NCI-H2081 treated with DMSO at 0.1 percent for 48 hours (cell line): ENCODE results near the gene ADAM19.
"Not testable (repeated sequence)": the region's sequence is repeated elsewhere in the genome, so short reads cannot be mapped to it uniquely, and the experiment has no call there.

Source experiments
- DNase-seq: peaks from one replicate; lab custom pipeline; 2025; lab: John Stamatoyannopoulos, UW

Gene ADAM19

DNA sequence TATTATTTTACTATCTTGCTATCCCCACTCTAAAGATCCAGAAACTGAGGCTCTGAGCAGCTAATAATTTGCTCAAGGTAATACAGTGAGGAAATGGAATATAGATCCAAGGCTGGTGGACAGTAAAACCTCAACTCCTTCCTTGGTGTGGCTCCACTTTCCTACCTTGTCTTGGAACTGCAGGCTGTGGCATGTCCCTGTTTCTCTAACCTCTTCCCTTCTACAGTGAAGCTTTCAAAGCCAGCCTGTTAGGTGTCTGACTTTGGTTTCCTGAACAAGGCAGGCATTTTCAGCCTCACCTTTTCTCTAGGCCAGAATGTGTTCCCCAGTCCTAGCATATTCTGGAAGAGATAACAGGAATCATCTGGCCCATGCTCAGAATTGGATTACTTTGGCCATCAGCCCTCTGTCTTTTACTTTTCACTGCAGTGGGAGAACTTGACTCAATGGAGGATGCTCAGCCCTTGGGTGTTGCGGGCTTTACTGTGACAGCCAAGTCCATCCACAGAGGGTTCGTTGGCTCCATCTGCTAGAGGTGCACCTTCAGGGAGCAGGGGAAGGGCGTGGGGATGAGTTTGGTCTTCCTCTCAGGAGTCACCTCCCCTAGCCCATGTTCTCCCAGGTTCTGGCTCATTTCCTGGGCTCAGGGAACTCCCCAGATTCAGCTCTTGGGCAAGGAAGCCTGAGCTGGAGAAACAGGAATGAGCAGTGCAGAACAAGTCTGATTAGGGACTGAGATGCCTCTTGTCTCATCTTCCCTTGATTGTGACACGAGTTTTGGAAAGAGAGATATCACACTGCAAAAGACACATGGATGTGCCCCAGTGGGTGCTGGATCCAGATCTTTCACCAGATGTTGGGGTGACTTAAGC lies 114.4 kb downstream of the ADAM19 start:
- DNase-seq: no peak

DNA sequence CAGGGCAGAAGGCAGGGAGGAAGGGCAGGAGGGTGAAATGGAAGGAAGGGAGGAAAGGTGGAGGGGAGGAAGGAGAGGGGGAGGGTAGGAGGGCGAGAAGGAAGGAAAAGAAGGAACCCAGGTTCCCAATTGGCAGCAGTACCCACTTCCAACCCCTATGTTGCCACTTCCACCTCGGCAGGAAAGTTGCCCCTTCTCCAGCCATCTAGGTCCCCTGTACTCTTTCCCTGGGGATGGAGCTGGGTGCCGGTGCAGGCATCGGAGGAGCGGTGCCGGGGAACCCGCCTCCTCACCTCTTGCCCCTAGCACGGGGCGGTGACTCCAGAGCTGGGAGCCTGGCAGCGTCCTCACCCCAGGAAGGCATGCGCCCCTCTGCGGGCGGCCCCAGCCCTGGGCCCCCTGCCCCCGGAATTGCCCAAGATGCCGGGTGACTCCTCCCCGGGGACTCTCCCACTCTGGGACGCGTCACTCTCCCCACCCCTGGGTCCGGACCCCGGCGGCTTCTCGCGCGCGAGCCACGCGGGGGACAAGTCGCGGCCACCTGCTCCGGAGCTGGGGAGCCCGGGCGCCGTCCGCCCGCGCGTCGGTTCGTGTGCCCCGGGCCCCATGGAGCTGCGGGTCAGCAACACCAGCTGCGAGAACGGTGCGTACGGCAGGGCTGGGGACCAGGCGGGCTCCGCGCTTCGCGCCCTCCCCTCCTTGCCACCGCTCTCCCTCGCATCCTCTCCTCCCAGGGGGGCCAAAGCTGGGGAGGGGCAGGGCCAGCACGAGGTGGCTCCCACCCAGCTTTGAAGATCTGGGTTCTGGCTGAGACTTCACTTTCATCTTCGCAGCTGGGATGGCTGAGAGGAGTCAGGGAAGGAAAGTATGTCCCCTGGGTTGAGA lies 115.6 kb downstream of the ADAM19 start, which contains the start of gene NIPAL4:
Gene NIPAL4, plus strand, starts transcription at position 499 of the 885 bp plus-strand sequence. Its CDS starts 108 bp downstream, at position 607.
- no peak for DNase-seq

DNA sequence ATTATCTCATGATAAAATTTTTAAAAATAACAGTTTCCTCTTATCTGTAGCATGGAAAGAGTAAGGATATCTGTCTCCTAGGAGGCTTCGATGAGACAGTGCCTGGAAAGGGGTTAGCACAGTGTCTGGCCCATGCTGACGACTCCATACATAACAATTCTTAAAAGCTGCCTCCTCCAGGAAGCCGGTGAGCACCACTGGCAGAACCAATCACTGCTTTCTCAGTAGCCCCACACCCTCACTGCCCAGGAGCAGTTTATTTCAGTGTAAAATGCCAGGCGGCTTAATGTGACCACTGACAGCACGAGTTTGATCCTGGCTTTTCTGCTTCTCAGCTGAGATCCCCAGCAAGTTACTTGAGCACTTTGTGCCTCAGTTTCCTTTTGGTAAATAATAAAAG lies 116.7 kb downstream of the ADAM19 start:
- DNase-seq: no peak

DNA sequence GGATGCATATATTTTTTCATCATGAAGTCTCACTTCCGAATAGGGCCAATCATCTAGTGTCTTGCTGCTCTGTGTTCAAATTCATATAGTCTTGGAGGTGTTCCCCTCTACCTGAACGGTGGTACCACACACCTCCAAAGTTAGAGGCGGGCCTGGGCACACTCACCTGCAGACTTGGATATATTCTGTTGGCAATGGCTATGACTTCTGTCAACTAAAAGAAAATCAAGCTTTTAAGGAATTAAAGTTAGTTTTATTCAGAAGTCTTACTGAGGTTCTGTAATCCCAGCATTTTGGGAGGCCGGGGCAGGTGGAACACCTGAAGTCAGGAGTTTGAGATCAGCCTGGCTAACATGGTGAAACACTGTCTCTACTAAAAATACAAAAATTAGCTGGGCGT lies 118.2 kb downstream of the ADAM19 start:
- DNase-seq: no peak

DNA sequence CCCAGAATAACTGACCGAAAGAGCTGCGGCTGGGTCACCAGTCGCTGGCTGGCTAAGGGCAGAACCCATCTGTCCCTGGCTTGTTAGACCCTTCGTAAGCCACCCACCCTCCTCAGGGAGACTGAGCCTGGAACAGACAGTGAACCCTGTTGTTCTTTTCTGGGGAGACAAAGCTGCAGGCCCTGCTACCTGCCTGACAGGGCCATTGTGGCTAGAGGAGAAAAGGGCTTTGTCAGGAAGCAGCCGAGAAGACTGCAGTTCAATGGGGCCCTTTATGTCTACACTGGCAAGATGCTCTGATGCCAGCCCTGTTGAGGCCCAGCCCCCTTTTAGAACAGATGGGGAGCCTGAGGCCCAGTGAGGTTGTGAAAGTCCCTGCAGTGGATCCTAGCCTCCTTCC lies 119.3 kb downstream of the ADAM19 start:
- no peak for DNase-seq

DNA sequence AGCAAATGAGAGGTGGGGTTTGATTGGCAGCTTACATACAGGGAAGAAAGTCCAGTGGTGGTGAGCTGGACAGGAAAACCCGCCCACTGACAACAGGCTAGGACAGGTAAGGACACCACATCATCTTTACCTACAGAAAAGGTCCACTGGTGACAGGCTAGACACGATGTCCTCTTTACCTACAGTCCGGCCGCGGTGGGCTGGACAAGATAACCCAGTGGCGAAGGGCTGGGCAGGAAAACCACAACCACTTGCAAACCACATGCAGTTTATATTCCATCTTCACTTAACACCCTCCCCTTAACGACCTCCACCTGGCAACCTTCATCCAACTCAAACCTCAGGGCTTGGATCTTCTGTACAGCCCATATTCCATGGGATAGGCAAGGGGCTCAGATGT lies 120.5 kb downstream of the ADAM19 start:
- no peak for DNase-seq

DNA sequence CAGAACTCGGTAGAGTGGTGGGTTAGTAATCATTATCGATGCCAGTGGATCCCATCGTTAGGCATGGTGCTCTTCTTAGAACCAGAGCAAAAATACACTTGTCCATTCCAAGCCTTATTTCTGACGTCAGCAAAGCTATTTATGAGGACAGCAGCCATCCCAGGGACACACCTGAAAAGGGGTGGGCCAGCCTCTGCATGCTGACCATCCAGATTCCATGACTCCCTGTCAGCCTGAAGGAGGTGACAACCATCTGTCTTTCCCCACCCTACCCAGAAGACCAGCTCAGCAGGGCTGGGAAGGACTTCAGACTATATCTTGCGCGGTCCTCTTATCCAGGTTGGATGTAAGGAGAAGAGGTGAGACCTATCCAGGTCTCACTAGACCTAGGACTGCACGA lies 121.3 kb downstream of the ADAM19 start:
- DNase-seq: no peak

DNA sequence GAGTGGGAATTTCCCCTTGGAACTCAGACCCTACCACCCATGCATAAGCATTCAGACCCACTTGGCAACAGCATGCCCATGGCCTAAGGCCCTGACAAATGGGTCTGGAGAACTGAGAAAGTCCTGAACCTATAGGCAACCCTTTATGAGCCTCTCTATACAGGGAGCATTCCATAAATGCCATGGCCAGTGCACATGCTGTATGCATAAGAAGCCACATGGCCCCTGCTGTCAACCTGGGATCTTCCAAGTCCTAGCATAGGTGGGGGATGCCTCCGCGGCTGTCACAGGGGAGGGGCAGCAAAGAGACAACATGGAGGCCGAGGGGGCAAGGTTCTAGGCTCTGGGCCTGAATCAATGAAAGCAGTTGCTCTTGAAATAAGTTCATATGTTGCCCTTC lies 123.8 kb downstream of the ADAM19 start:
- DNase-seq: no peak

DNA sequence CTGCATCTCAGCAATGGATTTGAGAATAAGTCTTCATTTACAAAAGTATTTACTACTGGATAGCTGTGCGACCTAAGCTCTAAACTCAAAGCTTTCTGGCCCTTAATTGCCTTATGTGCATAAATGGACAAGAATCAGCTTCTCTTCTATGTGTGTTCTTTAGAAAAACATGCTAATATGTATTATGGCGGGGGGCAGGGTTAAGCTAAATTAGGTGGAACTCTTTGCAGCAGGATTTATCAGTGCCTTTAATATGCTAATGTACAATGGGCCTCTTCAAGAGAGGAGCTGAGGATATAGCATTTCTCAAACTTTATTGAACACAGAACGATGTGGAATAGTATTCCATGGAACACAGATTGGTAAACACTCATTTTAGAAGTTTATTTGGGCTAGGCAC lies 125.6 kb downstream of the ADAM19 start:
- DNase-seq: no peak

DNA sequence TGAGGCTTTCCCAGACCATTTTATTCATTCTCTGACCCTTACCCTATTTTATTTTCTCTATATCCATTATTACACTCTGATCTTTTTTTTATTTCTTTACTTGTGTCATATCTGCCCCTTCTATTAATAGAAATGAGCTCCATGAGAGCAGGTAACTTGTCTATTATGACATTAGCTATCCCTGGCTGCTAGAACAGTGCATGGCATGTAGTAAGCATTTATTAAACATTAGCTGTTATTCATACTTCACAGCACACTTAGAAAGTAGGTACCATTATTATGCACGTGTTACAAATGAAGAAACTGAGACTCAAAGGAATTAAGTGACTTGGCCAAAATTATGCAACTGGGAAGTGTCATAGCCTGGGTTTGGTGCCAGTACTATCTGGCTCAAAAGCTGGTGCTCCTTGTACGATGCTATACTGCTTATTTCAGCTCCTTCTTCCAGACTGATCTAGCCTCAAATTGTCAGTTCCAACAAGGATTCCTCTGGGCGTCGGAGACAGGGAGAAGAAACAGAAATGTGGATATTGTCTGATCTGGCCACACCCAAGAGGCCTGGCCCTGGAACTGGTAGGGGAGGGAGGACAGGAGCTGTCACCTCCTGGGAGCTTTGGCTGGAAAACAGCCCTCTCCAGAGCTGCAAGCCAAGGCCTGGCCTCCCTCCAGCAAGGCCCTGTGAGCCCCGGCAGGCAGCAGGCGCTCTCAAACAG lies 126.4 kb downstream of the ADAM19 start:
- peak; percentile 19 for DNase-seq

DNA sequence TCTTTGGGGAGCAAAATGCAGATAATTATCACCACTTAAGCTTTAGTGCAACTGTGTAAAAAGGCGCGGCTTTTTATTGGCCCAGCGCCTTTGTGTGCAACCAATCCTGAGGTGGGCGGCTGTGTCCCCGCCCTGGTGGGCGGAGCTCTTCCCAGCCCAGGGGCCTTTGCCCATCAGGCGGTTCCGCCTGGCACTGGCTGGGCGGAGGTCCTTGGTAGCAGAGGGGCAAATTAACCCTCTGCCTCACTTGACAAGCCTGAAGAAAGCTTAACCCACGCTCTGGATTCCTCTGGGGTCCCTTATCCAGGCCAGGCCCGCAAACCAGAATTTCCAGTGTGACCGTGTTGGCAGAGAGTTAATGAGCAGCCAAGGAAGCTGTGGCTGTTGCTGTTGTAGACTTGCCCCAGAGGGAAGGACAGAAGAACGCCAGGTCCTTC lies 128.4 kb downstream of the ADAM19 start:
- DNase-seq: no peak

DNA sequence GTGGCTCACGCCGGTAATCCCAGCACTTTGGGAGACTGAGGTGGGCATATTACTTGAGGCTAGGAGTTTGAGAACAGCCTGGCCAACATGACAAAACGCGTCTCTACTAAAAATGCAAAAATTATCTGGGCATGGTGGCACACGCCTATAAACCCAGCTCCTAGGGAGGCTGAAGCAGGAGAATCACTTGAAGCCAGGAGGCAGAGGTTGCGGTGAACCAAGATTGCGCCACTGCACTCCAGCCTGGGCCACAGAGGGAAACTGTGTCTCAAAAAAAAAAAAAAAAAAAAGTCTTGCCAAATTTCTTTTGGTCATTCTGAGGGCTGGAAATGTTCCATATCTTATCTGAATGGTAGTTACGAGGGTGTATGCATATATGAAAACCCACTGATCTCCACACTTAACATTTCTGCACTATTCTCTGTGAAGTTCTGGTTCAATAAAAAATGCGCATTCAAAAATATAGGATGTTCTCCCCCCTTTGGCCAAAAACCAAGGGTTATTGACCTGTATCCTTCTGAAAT lies 129.1 kb downstream of the ADAM19 start:
- DNase-seq: no peak

DNA sequence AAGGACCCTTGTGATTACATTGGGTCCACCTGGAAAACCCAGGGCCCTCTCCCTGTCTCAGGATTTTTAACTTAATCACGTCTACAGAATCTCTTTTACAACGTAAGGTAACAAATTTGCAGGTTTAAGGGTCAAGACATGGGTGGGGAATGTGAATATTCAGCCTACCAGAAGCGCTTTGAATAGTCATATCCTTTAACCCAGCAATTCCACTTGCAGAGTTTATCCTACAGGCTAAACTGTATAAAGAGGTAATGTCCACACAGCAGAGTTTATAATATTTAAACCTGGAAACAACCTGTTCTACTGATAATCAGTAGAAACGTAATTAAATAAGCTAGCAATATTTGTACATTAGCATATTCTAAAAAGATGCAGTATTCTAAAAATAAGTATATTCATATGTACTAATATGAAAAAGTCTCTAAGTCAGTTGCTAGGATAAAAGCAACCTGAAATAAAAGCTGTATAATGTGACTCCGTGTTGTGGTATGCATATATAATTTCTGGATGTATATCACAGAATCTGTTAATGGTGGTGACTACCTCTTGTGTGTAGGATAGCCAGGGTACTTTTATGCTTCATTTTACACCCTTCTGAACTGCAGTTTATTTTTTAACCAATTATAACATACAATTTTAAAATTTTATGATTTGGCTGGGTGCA lies 129.7 kb downstream of the ADAM19 start:
- DNase-seq: no peak

DNA sequence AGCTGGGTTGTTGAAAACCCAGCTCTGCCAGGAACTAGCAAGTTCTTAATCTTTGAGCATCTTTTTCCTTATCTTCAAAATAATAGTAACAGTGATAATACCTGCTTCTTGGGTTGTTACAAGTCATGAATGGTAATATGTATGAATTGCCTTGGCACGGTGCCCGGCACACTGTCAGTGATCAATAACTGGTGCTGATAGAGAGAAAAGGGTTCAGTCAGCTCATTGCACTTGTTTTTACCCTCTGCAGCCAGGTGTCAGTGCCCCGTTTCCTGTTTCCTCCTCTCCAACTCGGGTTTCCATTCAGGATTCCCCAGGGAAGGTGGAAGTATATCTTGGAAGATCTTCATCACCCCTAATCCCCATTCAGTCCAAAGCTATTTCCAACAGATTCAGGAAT lies 131.4 kb downstream of the ADAM19 start:
- no peak for DNase-seq

DNA sequence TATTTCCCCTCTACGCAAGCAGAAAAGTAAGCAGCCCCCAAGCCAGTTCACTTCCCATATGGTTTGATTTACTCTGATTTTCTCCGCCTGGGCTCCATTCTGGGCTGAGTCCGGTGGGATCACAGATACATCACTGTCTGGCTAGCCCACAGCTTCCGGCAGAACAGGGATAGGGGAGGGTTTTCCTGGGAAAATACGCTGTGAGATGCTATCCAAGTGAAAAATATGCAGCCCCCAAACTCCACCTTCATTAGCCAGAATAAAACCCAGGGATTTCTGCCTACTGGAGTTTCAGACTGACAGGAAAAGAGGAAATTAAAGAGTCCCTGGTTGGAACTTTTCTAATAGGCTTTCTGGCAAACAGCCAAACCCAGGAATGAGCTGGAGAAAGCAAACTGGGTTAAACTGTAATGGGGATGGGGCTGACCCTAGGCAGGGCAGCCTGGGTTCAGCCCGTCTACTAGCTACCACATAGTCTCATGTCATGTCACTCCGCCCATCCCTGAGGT lies 132.5 kb downstream of the ADAM19 start:
- no peak for DNase-seq

DNA sequence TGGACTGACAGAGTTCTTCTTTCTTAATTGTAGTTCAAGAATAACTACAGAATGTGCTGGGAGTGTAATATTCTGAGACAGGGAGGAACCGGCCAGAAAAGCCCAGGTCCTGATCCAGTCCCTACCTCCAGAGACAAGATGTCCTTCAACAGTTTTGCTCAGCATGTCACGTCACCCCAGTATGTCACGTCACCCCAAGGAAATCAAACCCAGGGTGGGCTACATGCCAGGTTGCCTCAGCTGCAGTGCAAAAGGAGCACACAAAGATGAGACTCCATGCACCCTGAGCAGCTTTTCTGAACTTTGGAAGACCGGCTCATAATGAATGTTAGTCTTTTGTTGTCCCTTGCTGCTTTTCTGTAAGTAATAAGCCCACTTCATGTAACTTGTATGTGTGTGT lies 141.5 kb downstream of the ADAM19 start:
- no peak for DNase-seq

DNA sequence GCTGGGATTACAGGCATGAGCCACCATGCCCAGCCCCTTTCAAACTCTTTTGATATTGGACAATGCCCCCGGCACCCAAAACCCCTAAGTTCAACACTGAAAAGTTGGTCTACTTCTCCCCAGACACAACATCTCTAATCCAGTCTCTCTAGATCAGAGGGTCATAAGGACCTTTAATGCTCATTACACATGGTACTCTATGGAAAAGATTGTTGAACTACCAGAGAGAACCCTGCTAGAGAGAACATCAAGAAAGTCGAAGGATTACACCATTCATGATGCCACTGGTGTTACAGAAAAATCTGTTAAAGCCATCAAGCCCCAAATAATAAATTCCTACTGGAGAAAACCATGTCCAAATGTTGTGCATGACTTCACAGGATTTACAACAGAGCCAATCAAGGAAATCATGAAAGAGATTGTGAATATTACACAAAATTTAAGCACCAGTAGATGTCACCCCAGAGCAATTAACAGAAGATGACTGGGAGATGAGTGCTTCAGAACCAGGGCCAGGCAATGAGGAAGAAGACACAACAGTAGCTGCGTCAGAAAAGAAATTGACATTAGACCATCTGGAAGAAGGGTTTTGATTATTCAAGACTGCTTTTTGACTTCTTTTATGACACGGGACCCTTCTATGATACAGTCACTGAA lies 143.9 kb downstream of the ADAM19 start:
- peak; percentile 16 for DNase-seq

DNA sequence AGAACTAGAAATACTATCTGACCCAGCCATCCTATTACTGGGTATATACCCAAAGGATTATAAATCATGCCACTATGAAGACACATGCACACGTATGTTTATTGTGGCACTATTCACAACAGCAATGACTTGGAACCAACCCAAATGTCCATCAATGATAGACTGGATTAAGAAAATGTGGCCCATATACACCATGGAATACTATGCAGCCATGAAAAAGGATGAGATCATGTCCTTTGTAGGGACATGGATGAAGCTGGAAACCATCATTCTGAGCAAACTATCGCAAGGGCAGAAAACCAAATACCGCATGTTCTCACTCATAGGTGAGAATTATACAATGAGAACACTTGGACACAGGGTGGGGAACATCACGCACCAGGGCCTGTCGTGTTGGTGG lies 145.7 kb downstream of the ADAM19 start:
- not testable (repeated sequence) for DNase-seq
